GM18870 (cell line): ENCODE results near the gene SLC26A1.

Source experiments
- ATAC-seq: cut with Tn5 transposase; IDR thresholded peaks from one replicate; pipeline ENCODE4 v1.9.1; 2021; ENCODE audit warnings: moderate library complexity; ENCODE audit not compliant: unreplicated experiment

The SLC26A1 gene

DNA sequence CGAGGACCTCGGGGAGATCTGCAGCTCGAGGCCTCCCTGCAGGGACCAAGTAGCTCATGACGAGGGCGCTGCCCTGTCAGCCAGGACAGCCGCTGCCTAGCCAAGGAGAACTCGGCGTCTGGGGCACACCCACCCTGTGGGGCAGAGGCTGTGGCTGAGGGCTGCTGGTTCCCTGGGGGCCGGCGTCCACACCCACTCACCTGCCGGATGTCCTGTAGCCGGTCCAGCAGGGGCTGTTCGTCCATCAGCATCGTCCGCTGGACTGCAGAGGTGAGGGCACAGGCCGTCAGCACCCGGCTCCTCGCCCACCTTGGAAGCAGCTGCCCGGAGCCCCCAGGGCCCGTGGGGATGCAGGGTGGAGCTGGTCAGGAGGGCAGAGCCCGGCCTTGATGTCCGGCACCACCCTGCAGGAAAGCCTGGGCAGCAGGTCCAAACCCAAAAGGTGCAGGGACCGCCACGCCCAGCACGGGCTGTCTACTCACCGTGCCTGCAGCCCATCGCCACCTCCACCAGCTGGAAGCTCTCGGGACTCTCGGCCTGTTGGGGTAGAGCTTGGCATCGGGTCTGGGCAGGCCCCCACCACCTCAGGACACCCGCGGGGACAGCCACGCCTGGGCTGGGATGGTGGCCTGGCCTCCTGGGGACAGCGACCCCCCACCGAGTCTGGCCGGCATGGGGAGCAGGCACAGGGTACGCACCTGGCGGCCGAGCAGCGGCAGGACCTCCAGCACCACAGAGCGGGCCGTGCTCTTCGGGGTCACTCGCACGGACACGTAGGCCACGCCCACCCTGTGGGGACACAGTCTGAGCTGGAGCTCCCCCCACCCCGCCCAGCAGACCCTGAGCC is 26.7 kb downstream of the SLC26A1 start:
- ATAC-seq: no peak

DNA sequence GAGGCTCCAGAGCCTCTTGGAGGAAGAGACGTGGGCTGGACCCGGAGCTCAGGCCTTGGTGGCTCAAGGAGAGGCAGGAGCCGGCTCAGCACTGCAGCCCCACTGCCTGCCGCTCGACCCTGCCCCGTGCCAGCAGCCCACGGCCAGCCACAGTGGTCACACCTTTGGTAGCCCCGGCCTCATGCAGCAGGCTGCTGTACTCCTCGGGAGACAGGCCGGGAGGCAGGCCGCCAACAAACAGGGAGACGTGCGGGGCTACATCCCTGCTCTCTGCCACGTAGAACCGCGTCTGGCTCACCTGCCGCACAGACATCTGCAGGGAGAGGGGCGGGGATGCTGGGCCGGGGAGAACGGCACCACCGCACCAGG is 27.5 kb downstream of the SLC26A1 start:
- no peak for ATAC-seq

DNA sequence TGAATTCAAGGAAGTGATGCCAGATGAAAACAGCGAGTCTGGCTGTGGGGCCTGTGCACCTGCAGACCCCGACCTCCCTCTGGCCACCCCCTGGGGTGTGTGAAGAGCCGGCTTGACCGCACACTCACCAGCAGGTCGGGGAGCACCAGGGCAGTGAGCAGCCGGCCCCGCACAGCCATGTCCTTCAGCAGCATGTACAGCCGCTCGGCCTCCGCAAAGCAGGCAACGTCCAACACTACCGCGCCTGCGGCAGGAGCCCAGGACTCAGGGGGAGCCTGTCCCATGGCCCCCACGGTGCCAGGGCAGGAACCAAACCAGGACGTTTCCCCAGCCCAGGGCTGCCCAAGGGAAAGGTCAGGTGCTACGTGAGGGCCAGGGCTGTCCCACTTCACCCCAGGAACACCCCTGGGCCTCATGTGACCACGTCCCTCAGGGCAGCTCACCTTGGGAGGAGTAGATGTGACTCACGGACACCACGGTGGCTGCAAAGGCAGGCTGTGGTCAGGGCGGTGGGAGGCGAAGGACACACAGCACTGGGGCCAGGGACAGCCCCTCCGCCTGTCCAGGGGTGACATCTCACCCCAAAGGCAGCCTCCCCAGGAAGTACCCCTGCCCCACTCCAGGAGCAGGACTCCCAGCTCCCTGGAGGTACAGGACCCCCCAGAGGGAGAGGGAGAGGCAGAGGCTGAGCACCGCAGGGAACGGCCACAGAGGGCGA is 28.0 kb downstream of the SLC26A1 start:
- no peak for ATAC-seq

DNA sequence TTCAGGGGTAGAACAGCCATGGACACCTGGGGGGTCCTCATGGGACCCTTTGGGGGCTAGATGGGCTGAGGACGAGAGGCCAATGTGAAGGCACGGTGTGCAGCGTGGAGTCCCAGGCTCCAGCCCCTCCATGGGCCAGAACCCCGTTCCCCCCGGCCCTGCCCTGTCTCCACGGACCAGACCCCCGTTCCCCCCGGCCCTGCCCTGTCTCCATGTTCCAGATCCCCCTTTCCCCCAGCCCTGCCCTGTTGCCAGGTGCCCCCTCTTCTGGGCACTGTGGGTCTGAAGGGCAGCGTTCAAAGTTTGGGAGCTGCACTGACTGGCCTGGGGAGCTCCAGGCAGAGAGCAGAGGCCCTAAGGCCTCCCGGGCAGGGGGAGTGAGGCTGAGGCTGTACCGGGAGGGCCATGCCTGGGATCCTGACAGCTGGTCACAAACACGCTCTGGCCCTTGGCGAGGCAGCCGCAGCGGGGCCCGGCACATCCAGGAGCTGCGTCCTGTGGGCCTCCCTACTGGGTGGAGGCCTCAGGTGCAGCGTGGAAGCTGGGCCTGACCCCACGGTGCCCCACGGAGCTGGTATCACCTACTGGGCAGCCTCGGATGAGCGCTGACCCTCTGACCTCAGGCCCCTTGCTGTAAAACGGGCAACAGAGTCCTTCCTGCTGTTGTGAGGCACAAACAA is 28.7 kb downstream of the SLC26A1 start:
- no peak for ATAC-seq

DNA sequence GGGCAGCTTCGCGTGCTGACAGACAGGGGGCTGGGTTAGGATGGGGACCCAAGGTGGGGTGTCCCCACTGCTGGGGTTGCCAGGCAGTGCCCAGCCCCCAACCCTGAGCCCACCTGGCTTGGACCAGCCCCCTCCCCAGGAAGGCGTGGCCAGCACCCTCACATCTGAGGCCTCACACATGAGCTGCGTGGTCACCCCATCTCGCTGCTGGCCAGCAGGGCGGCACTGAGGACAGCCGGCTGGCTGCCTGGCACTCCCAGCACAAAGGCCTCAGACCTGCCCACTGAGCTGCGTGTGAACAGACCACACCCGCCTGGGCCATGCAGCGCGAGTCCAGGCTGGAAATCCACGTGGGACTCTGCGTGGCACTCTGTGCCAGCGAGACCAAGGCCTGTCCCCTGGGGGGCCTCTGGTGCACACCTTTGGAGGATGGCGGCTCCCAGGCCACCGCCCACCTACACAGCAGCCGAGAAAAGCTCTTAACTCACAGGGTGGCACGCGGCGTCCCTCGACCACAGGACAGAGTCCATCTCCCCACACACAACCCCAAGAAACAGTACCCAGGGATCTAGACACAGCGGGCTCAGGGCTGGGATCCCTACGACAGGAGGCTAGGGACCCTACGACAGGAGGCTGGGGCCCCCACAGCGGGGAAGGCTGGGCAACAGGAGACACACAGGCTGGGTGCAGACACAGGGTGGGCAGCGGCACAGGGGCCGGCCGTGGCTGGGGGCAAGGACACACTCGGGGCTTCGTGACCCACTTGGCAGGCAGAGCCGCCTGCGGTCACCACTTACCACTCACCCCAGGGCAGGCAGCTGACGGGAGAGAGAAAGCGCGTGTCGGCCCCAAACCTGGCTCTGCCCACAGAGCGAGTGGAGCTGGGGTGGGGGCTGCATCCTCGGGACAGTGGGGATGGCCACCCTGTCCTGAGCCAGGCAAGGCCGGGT is 29.7 kb downstream of the SLC26A1 start:
- ATAC-seq: no peak

DNA sequence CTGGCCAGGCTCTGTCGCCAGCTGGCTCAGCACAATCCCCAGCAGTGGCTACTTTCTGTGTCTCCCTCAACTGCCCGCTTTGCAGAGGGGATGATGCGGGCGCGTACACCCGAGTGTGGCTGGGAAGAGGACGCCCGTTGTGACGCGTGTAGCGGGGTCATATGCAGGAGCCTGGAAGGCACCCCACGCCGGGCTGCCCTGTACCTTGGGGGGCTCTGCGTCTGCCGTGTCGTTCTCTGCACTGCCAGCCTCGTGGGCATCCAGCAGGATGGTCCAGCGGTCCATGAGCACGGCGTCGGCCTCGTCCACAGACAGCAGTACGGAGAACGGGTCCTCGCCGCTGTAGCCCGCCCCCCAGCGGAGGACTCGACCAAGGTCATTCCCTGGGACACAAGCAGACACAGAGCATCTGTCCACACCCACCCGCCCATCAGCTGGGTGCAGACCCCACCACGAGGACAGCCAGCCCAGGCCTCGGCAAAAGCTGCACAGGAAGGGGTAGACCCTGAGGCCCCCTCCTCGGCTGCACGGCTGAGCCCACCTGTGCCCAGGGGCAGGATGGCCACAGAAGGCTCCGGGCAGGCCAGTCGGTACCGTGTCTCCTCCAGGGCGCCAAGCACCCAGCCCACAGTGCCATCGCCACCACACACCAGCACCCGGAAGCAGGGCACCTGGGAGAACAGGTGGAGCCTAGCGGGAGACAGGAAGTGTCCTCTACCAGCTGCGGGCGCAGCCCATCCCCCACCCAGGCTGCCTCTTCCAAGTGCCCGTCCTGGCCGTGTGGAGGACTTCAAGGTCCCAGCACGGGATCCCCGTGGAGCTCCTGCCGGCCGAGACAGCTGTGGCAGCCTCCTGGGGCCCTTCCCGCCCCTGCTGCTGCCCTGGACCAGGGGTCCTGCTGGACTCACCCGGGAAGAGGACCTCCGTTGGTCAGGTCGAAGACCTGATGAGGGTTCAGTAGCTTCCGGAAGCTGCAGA is 30.7 kb downstream of the SLC26A1 start:
- ATAC-seq: no peak

DNA sequence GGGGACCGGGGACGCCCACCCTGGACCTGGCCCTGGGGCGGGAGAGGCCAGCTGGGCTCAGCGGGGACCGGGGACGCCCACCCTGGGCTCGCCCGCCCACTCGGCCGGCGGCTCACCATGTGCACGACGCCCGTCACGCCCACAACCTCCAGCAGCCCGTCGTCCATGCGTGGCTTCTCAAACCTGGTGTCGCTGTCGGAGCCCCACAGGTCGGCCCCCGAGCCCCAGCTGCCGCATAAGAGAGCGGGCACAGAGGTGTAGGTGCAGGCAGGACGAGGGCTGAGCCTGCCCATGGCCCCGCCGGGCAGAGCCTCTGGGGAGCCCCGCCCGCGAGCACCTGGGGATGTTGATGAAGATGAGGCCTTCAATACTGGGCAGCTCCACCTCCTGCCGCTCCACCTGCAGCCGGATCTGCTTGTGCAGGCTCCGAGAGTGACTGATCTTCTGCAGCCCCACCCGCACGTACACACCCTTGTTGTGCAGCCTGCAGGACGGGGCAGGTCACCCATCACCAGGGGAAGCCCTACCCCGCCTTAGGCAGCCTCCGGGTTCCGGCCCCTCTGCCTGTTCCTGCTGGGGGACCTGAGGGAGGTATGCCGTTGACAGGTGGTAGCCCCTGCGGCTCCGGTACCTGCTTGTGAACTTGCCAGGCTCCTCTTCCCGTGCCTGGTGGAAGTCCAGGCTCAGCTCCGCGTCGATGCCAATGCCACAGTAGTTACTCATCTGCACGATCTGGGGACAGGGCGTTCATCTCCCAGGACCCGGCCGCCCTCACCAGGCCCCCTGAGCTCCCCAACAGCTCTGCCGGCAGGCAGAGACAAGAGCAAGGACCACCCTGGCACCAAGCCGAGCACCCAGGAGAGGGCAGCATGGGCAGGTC is 31.6 kb downstream of the SLC26A1 start:
- ATAC-seq: no peak

DNA sequence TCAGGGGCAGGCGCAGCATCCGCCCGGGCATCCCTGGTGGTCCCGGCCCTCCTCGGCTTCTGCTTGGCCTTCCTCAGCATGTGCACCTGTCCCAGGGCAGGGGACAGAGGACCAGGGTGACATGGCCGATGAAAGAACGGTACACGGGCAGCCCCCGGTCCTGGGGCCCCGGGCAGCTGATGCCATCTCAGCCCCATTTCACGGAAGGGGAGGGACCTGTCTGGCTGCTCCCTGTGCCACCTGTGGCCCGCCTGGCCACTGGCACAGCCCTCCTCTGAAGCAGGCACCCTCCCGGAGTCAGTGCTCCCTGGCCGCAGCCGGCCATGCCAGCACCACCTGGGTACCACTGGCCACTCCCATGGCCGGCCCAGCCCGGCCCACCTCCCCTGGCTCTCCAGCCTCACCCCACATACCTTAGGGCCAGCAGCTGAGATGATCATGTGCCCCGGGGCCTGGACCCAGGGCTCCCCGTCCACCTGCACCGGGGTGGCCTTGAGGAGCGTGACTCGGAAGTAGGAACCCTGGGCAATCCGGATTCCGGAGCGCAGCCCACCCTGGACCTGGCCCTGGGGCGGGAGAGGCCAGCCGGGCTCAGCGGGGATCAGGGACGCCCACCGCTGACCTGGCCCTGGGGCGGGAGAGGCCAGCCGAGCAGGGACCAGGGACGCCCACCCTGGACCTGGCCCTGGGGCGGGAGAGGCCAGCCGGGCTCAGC is 32.4 kb downstream of the SLC26A1 start:
- no peak for ATAC-seq

DNA sequence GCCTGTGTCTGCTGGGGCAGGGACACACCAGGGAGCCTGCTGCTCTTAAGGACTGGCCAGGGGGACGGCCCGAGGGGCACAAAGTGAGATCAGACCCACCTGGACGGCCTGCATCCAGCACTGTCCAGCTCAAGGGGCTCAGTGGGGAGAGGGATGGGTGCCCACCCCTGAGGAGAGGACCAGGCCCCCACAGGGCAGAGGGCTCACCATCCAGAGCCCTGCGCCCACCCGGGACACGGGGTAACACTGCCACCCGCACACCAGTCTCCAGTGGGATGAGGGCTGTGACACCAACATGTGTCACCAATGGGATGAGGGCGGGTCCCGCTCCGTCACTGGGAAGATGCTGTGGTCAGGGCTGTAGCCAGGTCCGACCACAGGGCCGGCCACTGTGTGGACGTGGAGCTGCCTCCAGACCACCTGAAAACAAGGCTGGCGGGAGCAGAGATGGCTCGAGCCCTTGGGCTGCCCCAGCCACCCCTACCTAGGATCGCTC is 33.0 kb downstream of the SLC26A1 start:
- ATAC-seq: no peak

DNA sequence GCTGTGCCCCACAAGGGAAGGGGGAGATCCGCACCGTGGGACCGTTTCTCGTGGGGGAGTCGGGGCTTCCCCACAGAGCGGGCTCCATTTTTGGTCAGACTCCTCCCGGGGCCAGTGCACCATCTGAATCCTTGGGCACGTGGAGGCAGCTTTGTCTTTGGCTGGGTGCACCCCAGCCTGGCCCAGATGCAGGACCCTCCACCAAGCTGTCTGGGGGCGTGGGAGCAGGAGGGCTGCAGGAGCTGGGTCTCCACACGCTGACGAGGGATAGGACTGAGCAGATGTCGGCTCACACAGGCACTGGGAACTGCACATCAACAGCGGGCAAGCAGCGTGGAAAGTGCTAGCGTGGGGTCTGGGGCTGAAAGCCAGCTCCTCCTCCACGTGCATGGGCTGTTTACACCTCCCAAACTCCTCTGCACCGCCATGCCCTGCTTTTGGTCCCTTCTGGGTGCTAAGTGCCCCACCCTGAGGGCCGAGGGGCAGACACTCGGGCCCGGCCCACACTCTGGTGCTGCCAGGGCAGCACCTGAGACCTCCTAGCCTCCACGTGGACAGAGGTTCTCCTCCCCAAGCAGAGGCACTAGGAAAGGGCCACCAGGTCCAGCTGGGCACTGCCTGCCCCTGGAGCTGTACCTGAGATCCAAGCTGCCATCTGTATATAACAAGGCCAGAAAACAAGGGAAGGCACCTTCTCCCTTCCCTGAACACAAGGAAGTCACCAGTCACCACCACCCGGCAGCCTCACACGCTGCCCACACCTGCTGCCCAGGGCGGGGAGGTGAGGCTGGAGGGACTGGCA is 33.7 kb downstream of the SLC26A1 start:
- no peak for ATAC-seq

DNA sequence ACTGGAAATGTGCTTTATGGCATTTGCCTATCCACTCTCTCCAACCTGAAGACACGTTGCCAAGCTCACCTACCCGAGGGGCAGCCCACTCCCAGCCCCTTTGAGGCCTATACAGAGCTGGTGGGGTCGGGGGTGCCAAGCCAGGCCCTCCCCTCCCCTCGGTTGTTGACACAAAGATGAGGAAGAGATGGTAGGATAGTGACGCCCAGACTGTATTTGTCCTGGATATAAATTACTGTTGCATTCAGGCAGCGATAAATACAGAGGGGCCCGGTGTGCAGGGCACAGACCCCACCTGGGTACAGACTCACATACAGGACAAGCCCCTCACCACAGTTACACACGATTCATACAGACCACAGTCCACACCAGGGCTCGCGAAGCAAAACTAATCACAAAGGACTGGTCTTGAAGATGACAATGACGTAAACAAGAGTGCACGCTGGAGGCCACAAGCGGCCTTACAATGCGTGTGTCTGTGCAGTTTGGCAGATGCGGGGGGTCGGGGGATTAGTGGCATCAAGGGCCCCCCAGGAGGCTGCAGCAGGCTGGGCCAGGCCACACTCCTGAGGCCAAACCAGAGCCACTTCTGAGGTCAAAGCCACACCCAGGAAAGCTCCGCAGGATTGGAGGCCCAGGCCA is 34.4 kb downstream of the SLC26A1 start:
- no peak for ATAC-seq

DNA sequence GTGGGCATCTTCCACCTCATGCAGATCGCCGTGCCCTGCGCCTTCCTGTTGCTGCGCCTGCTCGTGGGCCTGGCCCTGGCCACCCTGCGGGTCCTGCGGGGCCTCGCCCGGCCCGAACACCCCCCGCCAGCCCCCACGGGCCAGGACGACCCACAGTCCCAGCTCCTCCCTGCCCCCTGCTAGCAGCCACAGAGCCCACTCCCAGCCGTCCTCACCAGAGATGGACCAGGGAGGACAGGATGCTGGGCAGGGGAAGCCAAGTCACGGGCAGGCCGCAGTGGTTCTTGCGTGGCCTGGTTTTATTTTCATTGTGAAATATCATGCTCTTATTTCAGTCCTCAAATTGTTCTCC is 34.9 kb downstream of the SLC26A1 start:
- no peak for ATAC-seq

DNA sequence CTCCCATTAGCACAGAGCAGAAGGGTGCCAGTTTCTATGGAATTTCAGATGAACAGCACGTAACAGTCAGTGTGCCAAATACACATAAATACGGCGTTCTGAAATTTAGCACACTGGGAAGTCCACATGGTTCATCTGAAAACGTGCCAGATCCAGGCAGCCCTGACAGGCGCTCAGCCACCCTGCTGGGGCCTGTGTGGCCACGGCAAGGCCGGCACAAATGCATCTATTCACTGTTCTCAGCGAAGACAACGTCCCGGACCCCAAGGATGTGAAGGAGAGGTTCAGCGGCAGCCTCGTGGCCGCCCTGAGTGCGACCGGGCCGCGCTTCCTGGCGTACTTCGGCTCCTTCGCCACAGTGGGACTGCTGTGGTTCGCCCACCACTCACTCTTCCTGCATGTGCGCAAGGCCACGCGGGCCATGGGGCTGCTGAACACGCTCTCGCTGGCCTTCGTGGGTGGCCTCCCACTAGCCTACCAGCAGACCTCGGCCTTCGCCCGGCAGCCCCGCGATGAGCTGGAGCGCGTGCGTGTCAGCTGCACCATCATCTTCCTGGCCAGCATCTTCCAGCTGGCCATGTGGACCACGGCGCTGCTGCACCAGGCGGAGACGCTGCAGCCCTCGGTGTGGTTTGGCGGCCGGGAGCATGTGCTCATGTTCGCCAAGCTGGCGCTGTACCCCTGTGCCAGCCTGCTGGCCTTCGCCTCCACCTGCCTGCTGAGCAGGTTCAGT is 35.5 kb downstream of the SLC26A1 start:
- ATAC-seq: no peak

DNA sequence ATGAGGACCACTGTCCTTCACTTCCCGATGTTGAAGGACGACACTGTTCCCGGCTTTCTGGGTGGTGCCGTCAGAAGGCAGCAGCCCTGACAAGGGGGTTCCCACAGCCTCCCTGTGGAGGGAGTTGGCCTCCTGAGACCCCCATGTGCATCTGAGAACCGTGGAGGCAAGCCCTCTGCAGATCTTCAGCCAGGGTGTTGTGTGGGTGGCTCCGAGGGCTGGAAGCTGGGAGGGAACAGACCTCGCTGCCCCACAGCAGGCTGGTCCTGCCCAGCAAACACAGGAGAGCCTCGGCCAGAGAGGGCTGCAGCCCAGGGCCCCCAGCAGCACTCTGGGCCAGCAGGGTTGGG is 36.0 kb downstream of the SLC26A1 start:
- ATAC-seq: no peak

DNA sequence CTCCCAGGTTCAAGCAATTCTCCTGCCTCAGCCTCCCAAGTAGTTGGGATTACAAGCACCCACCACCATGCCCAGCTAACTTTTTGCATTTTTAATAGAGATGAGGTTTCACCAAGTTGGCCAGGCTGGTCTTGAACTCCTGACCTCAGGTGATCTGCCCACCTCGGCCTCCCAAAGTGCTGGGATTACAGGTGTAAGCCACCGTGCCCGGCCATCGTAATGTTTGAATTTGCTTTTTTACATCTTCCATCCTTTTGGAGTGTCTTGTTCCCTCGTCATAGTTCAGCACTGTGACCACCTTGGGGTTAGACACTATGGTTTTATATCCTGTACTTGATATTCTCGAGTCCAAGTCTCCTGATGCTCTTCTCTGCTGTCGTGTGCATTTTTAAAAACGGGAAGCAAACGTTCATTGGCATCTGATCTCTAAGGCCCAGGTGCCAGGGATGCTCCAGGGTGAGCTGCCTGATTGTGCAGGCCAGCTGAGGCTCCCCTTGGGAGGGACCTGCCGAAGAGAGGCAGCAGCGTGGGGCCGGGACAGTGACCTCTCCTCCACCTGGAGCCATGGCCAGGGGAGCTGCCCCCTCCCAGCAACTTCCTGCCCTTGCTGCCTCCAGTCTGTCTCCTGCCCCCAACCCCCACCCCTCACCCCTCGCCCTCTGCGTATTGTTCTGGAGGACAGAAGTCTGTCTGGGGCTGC is 36.5 kb downstream of the SLC26A1 start:
- no peak for ATAC-seq
